H1 (cell line): ENCODE data around the gene MTCL3.

Experiments used
- CTCF ChIA-PET: fragments of 300-600 bp; sonication (Branson Sonifier 250); formaldehyde crosslinking; loops from one replicate; lab custom pipeline; 2021; ENCODE audit not compliant: partially characterized antibody; lab: Charles Lee
- POLR2A ChIA-PET: fragments of 300-600 bp; sonication (Branson Sonifier 250); formaldehyde crosslinking; loops from one replicate; lab custom pipeline; 2021; ENCODE audit warnings: inconsistent platforms; ENCODE audit not compliant: partially characterized antibody; lab: Charles Lee
- DNase-seq, 2 experiments: peaks; one replicate each; pipeline versions ENCODE4 v3.0.0 to v3.0.0-alpha.2; 2010 to 2022; ENCODE audit warnings: low spot score in 2 of 2, low read depth in 1 of 2, mixed read lengths in 1 of 2
- FAIRE-seq: peaks from 2 replicates; lab custom pipeline; 2011; peaks lifted over from hg19 to GRCh38; lab: Jason Lieb, UNC
- H2AFZ ChIP-seq: 2 replicates; pipeline ENCODE4 v1.8.1; 2012; ENCODE audit warnings: low read length, inconsistent platforms
- H2AK5ac ChIP-seq: 2 replicates; pipeline ENCODE4 v1.6.1; 2013; ENCODE audit warnings: low read depth, low read length
- H2BK120ac ChIP-seq: replicated peaks from 2 replicates; pipeline ENCODE3; 2013; ENCODE audit warnings: low read depth, low read length, inconsistent platforms
- H2BK12ac ChIP-seq: 2 replicates; pipeline ENCODE4 v1.6.1; 2013; ENCODE audit warnings: low read depth, low read length
- H2BK15ac ChIP-seq: 2 replicates; pipeline ENCODE4 v1.6.1; 2013; ENCODE audit warnings: low read length
- H2BK20ac ChIP-seq: 2 replicates; pipeline ENCODE4 v1.6.1; 2013; ENCODE audit warnings: low read length
- H2BK5ac ChIP-seq: 2 replicates; pipeline ENCODE4 v1.6.1; 2013; ENCODE audit warnings: low read depth, low read length
- H3K14ac ChIP-seq: 2 replicates; pipeline ENCODE4 v1.6.1; 2013; ENCODE audit warnings: inconsistent platforms; ENCODE audit not compliant: insufficient read length
- H3K18ac ChIP-seq: 2 replicates; pipeline ENCODE4 v1.6.1; 2013; ENCODE audit warnings: low read length; ENCODE audit errors: extremely low read depth
- H3K23ac ChIP-seq: 2 replicates; pipeline ENCODE4 v1.6.1; 2013; ENCODE audit warnings: inconsistent platforms; ENCODE audit not compliant: insufficient read length
- H3K23me2 ChIP-seq: 2 replicates; pipeline ENCODE4 v1.6.1; 2013; ENCODE audit warnings: low read depth, low read length
- H3K27ac ChIP-seq: 2 replicates; pipeline ENCODE4 v1.6.1; 2011; ENCODE audit warnings: low read depth, low read length, inconsistent platforms
- H3K27me3 ChIP-seq, 4 experiments: replicated peaks in 1 of 4; 1 replicate in 1 of 4; 2 replicates in 3 of 4; pipeline versions ENCODE4 v1.6.1 to v1.8.1; 2011 to 2013; ENCODE audit warnings: low read length in 3 of 4, mild to moderate bottlenecking in 3 of 4, inconsistent platforms in 2 of 4, mixed read lengths in 2 of 4, moderate library complexity in 1 of 4; ENCODE audit not compliant: control insufficient read depth in 3 of 4, insufficient read depth in 3 of 4; ENCODE audit errors: extremely low read depth in 1 of 4
- H3K36me3 ChIP-seq, 4 experiments: 2 replicates each; pipeline versions ENCODE4 v1.6.1 to v1.8.1; 2011 to 2013; ENCODE audit warnings: mild to moderate bottlenecking in 4 of 4, low read length in 3 of 4, moderate library complexity in 2 of 4, control low read depth in 1 of 4, inconsistent platforms in 1 of 4; ENCODE audit not compliant: insufficient read depth in 4 of 4, control insufficient read depth in 2 of 4
- H3K4ac ChIP-seq: replicated peaks from 2 replicates; pipeline ENCODE3; 2013; ENCODE audit warnings: low read length, low read depth, mixed read lengths, inconsistent platforms; ENCODE audit not compliant: insufficient read length
- H3K4me1 ChIP-seq, 4 experiments: replicated peaks in 1 of 4; 1 replicate in 1 of 4; 2 replicates in 3 of 4; pipeline versions ENCODE4 v1.6.1 to v1.8.1; 2011 to 2013; ENCODE audit warnings: low read length in 3 of 4, inconsistent platforms in 2 of 4, mixed read lengths in 1 of 4; ENCODE audit not compliant: insufficient read depth in 4 of 4, control insufficient read depth in 3 of 4
- H3K4me2 ChIP-seq, 2 experiments: 2 replicates each; pipeline versions ENCODE4 v1.6.1 to v1.8.1; 2011 to 2013; ENCODE audit warnings: low read depth in 2 of 2, low read length in 2 of 2, control low read depth in 1 of 2, inconsistent platforms in 1 of 2, mild to moderate bottlenecking in 1 of 2; ENCODE audit not compliant: insufficient read depth in 1 of 2
- H3K4me3 ChIP-seq, 4 experiments: fragments of 200-600, 300-600 bp in 1 of 4; sonication (generic), shearing (Covaris generic), sonication (Bioruptor Twin) in 1 of 4; 2 replicates each; pipeline versions ENCODE4 v1.5.1 to v1.8.1; 2011 to 2016; ENCODE audit warnings: low read length in 4 of 4, low read depth in 3 of 4, control low read depth in 2 of 4, inconsistent platforms in 2 of 4, mild to moderate bottlenecking in 2 of 4, mixed read lengths in 1 of 4, moderate library complexity in 1 of 4; ENCODE audit not compliant: insufficient read depth in 2 of 4; ENCODE audit errors: extremely low read depth in 1 of 4
- H3K56ac ChIP-seq: replicated peaks from 2 replicates; pipeline ENCODE3; 2013; ENCODE audit warnings: low read depth, mild to moderate bottlenecking, mixed read lengths, low read length, inconsistent platforms; ENCODE audit not compliant: insufficient read length
- H3K79me1 ChIP-seq: 2 replicates; pipeline ENCODE4 v1.6.1; 2013; ENCODE audit warnings: low read depth, low read length, control low read depth
- H3K79me2 ChIP-seq, 2 experiments: 2 replicates each; pipeline versions ENCODE4 v1.6.1 to v1.8.1; 2012 to 2013; ENCODE audit warnings: low read length in 2 of 2, mild to moderate bottlenecking in 2 of 2, inconsistent platforms in 1 of 2; ENCODE audit not compliant: insufficient read depth in 2 of 2, control insufficient read depth in 1 of 2
- H3K9ac ChIP-seq, 4 experiments: replicated peaks in 1 of 4; 1 replicate in 1 of 4; 2 replicates in 3 of 4; pipeline versions ENCODE4 v1.6.1 to v1.8.1; 2011 to 2013; ENCODE audit warnings: low read depth in 3 of 4, low read length in 3 of 4, control low read depth in 2 of 4, mild to moderate bottlenecking in 2 of 4, moderate library complexity in 2 of 4, inconsistent platforms in 1 of 4; ENCODE audit errors: extremely low read depth in 1 of 4
- H3K9me3 ChIP-seq, 2 experiments: 2 replicates each; pipeline versions ENCODE4 v1.6.1 to v1.8.1; 2012 to 2013; ENCODE audit warnings: mild to moderate bottlenecking in 2 of 2, moderate library complexity in 2 of 2, control low read depth in 1 of 2, inconsistent platforms in 1 of 2, low read depth in 1 of 2, low read length in 1 of 2, mixed read lengths in 1 of 2; ENCODE audit not compliant: insufficient read depth in 2 of 2
- H4K20me1 ChIP-seq, 2 experiments: replicated peaks in 1 of 2; 2 replicates each; pipeline versions ENCODE3 to v1.8.1; 2011 to 2013; ENCODE audit warnings: inconsistent platforms in 2 of 2, low read length in 2 of 2, mild to moderate bottlenecking in 1 of 2; ENCODE audit not compliant: insufficient read depth in 2 of 2, control insufficient read depth in 1 of 2
- H4K5ac ChIP-seq: 2 replicates; pipeline ENCODE4 v1.6.1; 2013; ENCODE audit warnings: low read length, low read depth, mixed read lengths, inconsistent platforms; ENCODE audit not compliant: insufficient read length
- H4K8ac ChIP-seq: 2 replicates; pipeline ENCODE4 v1.8.0; 2013; ENCODE audit warnings: mild to moderate bottlenecking, moderate library complexity, low read length, inconsistent platforms; ENCODE audit not compliant: insufficient read depth; ENCODE audit errors: extremely low read depth
- H4K91ac ChIP-seq: replicated peaks from 2 replicates; pipeline ENCODE3; 2013; ENCODE audit warnings: low read length, mixed read lengths, inconsistent platforms; ENCODE audit not compliant: insufficient read length
- KDM4A ChIP-seq: IDR thresholded peaks from one replicate; pipeline ENCODE4 v1.7.1; 2012; ENCODE audit warnings: low read depth, mild to moderate bottlenecking, moderate library complexity, low read length, inconsistent platforms; ENCODE audit not compliant: severe bottlenecking
- RAD21 ChIP-seq, 2 experiments: IDR thresholded peaks in 1 of 2; conservative IDR thresholded peaks in 1 of 2; 2 replicates each; pipeline ENCODE4 v1.6.1; 2011; ENCODE audit warnings: low read depth in 2 of 2, low read length in 2 of 2, improper control_type of control experiment in 1 of 2, inconsistent platforms in 1 of 2, mild to moderate bottlenecking in 1 of 2, moderate library complexity in 1 of 2
- SP4 ChIP-seq: IDR thresholded peaks from 2 replicates; pipeline ENCODE4 v1.6.1; 2012; ENCODE audit warnings: low read length, inconsistent platforms
- SUZ12 ChIP-seq: fragments of 200-600 bp; sonication (generic); IDR thresholded peaks from 2 replicates; pipeline ENCODE4 v1.6.1; 2012; ENCODE audit warnings: mild to moderate bottlenecking, inconsistent platforms, low read length, moderate library complexity, mixed read lengths
- USF2 ChIP-seq: IDR thresholded peaks from 2 replicates; pipeline ENCODE4 v1.6.1; 2011; ENCODE audit warnings: low read length, improper control_type of control experiment
- WGBS, 2 experiments: shearing (Covaris generic) in 1 of 2; methylation state at CpG; one replicate each; pipeline versions ENCODE4 v1.1.6 to v1.1.7; 2013 to 2015; ENCODE audit warnings: low lambda C conversion rate in 2 of 2, mixed read lengths in 2 of 2, inconsistent platforms in 1 of 2, low coverage in 1 of 2, missing lambda C conversion rate in 1 of 2; ENCODE audit not compliant: insufficient replicate concordance in 2 of 2, insufficient coverage in 1 of 2, insufficient read length in 1 of 2; ENCODE audit errors: extremely low coverage in 1 of 2, missing lambda C conversion rate in 1 of 2; 5-methylcytosine and 5-hydroxymethylcytosine counted together

MTCL3 gene

GRCh38 chr6:127471379-127472255, 47.5 kb downstream of the MTCL3 start:
- Histone ChIP-seq H3K4me3 (no peak overlapping the region), H3K23ac (no peak overlapping the region), H3K9me3 (no peaks in the 10 kb centered on the region), H3K56ac (no peak overlapping the region), H2BK120ac (no peak overlapping the region), H2BK15ac (no peak overlapping the region), H3K4me1 (no peaks in the 10 kb centered on the region; a peak in 2 of 7 replicates), H4K8ac (no peak overlapping the region), H3K14ac (no peak overlapping the region), H2BK12ac (no peak overlapping the region), H2AK5ac (no peak overlapping the region), H4K20me1 (no peaks in the 10 kb centered on the region), H3K79me1 (no peaks in the 10 kb centered on the region), H3K4me2 (no peak overlapping the region), H4K91ac (no peak overlapping the region), H3K36me3 (peaks cover 0 to 36% (median 11%) of the 10 kb centered on the region in 4 experiments; a peak in 5 of 8 replicates), H3K9ac (no peak overlapping the region), H2AFZ (no peak overlapping the region), H3K79me2 (no peaks in the 10 kb centered on the region), H3K4ac (no peak overlapping the region), H3K18ac (no peak overlapping the region), H2BK5ac (no peak overlapping the region), H3K27me3 (no peaks in the 10 kb centered on the region), H2BK20ac (no peak overlapping the region), H4K5ac (no peak overlapping the region), H3K27ac (no peak overlapping the region), H3K23me2 (no peaks in the 10 kb centered on the region)
- POLR2A ChIA-PET: interaction anchor here (1.8 kb wide), 1 partner anchor 11 kb away, joined by 4 read pairs; no protein-coding TSS in a partner anchor
- 88% methylated on average over 5 of the region's 5 CpGs; no CpG with 5 or more reads in 1 of the 2 experiments for WGBS, 2 experiments
- DNase-seq: no peak
- no peak for FAIRE-seq
- CTCF ChIA-PET: interaction anchor here (0.9 to 14.6 kb wide), 3 partner anchors 20 to 75 kb away, joined by 4 to 221 read pairs (median 7); partner anchors contain the start of gene MTCL3
- TF ChIP-seq USF2 (no peak), SP4 (no peak), SUZ12 (no peak), RAD21 (IDR thresholded peaks at IDR 0.05 in 1 of 2, conservative IDR thresholded peaks at IDR 0.05 in 1 of 2; ENCODE audit: low read depth in 2 of 2, low read length in 2 of 2) (no peak), KDM4A (no peak)
